Measurements from ENCODE around the gene IL34.

GRCh38 chr16:70634861-70635260 is 11.5 kb upstream of the IL34 start:
- TF ChIP-seq, protein P1, sequence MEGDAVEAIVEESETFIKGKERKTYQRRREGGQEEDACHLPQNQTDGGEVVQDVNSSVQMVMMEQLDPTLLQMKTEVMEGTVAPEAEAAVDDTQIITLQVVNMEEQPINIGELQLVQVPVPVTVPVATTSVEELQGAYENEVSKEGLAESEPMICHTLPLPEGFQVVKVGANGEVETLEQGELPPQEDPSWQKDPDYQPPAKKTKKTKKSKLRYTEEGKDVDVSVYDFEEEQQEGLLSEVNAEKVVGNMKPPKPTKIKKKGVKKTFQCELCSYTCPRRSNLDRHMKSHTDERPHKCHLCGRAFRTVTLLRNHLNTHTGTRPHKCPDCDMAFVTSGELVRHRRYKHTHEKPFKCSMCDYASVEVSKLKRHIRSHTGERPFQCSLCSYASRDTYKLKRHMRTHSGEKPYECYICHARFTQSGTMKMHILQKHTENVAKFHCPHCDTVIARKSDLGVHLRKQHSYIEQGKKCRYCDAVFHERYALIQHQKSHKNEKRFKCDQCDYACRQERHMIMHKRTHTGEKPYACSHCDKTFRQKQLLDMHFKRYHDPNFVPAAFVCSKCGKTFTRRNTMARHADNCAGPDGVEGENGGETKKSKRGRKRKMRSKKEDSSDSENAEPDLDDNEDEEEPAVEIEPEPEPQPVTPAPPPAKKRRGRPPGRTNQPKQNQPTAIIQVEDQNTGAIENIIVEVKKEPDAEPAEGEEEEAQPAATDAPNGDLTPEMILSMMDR (IDR thresholded peaks at IDR 0.05), result no peak
- TF ChIP-seq EP300 (IDR thresholded peaks at IDR 0.05), result no peak
- TF ChIP-seq POLR2AphosphoS5 (IDR thresholded peaks at IDR 0.05), result no peak

Data from upper lobe of left lung (tissue), 4 donors.